Neural cell (in vitro differentiated cells): ENCODE results near the gene MAP3K7. TPM values are rescaled to one million over a fixed set of nuclear protein-coding genes. Genes with fewer than 3 reads are reported as not detected.

ENCODE experiments used
- H2AFZ ChIP-seq: fragments of 200-600, 300-800 bp; sonication (generic), shearing (Covaris generic); 2 replicates; pipeline ENCODE4 v1.6.0; 2014; ENCODE audit warnings: low read depth, mild to moderate bottlenecking, antibody characterized with exemption, low read length, moderate library complexity
- H3F3A ChIP-seq: fragments of 200-600 bp; shearing (Covaris generic); 2 replicates; pipeline ENCODE4 v1.6.1; 2016; ENCODE audit warnings: mild to moderate bottlenecking, moderate library complexity, mixed read lengths, antibody characterized with exemption, low read length; ENCODE audit not compliant: insufficient read depth, poor library complexity, severe bottlenecking
- H3K27ac ChIP-seq: fragments of 200-600, 300-800 bp; sonication (generic), shearing (Covaris generic); 2 replicates; pipeline ENCODE4 v1.5.1; 2014; ENCODE audit warnings: mild to moderate bottlenecking, low read length, moderate library complexity
- H3K27me3 ChIP-seq: fragments of 300-800, 200-600 bp; sonication (generic), shearing (Covaris generic); 2 replicates; pipeline ENCODE4 v1.6.0; 2014; ENCODE audit warnings: mild to moderate bottlenecking, low read depth, low read length, moderate library complexity; ENCODE audit not compliant: insufficient read depth
- H3K36me3 ChIP-seq: fragments of 300-800, 200-600 bp; sonication (generic), shearing (Covaris generic); 2 replicates; pipeline ENCODE4 v1.5.1; 2014; ENCODE audit warnings: mild to moderate bottlenecking, antibody characterized with exemption, low read length, moderate library complexity; ENCODE audit not compliant: insufficient read depth
- H3K4me2 ChIP-seq: fragments of 300-800, 200-600 bp; sonication (generic), shearing (Covaris generic); 2 replicates; pipeline ENCODE4 v1.6.0; 2014; ENCODE audit warnings: mild to moderate bottlenecking, low read length
- H3K4me3 ChIP-seq: fragments of 300-800, 200-600 bp; sonication (generic), shearing (Covaris generic); 2 replicates; pipeline ENCODE4 v1.5.1; 2014; ENCODE audit warnings: mild to moderate bottlenecking, low read length, moderate library complexity
- H3K79me2 ChIP-seq: fragments of 200-600 bp; shearing (Covaris generic); replicated peaks from 2 replicates; pipeline ENCODE4 v1.6.0; 2014; ENCODE audit warnings: mild to moderate bottlenecking, low read length, moderate library complexity; ENCODE audit not compliant: insufficient read depth
- H3K9ac ChIP-seq: fragments of 300-800, 200-600 bp; sonication (generic), shearing (Covaris generic); 2 replicates; pipeline ENCODE4 v1.6.1; 2016; ENCODE audit warnings: mild to moderate bottlenecking, low read length, mixed read lengths
- H3K9me2 ChIP-seq: fragments of 200-600 bp; shearing (Covaris generic); 2 replicates; pipeline ENCODE4 v1.6.1; 2016; ENCODE audit warnings: mild to moderate bottlenecking, low read length, mixed read lengths; ENCODE audit not compliant: insufficient read depth
- H3K9me3 ChIP-seq: fragments of 200-600, 300-800 bp; sonication (generic), shearing (Covaris generic); 2 replicates; pipeline ENCODE4 v1.6.1; 2016; ENCODE audit warnings: mild to moderate bottlenecking, mixed run types, low read length, moderate library complexity, mixed read lengths
- H4K20me1 ChIP-seq: fragments of 200-600 bp; shearing (Covaris generic); 2 replicates; pipeline ENCODE4 v1.6.1; 2016; ENCODE audit warnings: mild to moderate bottlenecking, mixed run types; ENCODE audit not compliant: insufficient read depth
- EP300 ChIP-seq: fragments of 450-650 bp; conservative IDR thresholded peaks from 2 replicates; pipeline ENCODE4 v1.6.1; 2014; ENCODE audit warnings: antibody characterized with exemption, mild to moderate bottlenecking, moderate library complexity; ENCODE audit not compliant: poor library complexity, severe bottlenecking
- EZH2 ChIP-seq: fragments of 200-600, 300-800 bp; shearing (Covaris generic), sonication (generic); IDR thresholded peaks from 2 replicates; pipeline ENCODE4 v1.6.1; 2014; ENCODE audit warnings: antibody characterized with exemption, low read length, borderline replicate concordance, mild to moderate bottlenecking; ENCODE audit not compliant: insufficient read depth, poor library complexity, severe bottlenecking
- MXI1 ChIP-seq: fragments of 450-650 bp; conservative IDR thresholded peaks from 2 replicates; pipeline ENCODE4 v1.6.1; 2014; ENCODE audit warnings: antibody characterized with exemption, mild to moderate bottlenecking; ENCODE audit not compliant: poor library complexity, severe bottlenecking
- POLR2AphosphoS5 ChIP-seq: IDR thresholded peaks from 2 replicates; pipeline ENCODE4 v1.6.1; 2012
- RAD21 ChIP-seq: fragments of 450-650 bp; conservative IDR thresholded peaks from 2 replicates; pipeline ENCODE4 v1.6.1; 2014; ENCODE audit warnings: antibody characterized with exemption, mild to moderate bottlenecking, moderate library complexity
- SMC3 ChIP-seq: fragments of 450-650 bp; conservative IDR thresholded peaks from 2 replicates; pipeline ENCODE4 v1.6.1; 2014; ENCODE audit warnings: antibody characterized with exemption, mild to moderate bottlenecking, moderate library complexity; ENCODE audit not compliant: poor library complexity
- TAF1 ChIP-seq: IDR thresholded peaks from 2 replicates; pipeline ENCODE4 v1.6.1; 2012; ENCODE audit warnings: low read depth
- polyA plus RNA-seq: library from polyadenylated mRNA; depleted of rRNA; stranded (reverse); fragments of >200 nt; gene quantifications from 2 replicates; pipeline ENCODE4 v1.2.3, GENCODE V29; 2014
- TF ChIP-seq, protein P1 (sequence below): IDR thresholded peaks from 2 replicates; pipeline ENCODE4 v1.6.1; 2012; ENCODE audit warnings: borderline replicate concordance
- TF ChIP-seq, protein P2 (sequence below): fragments of 450-650 bp; IDR thresholded peaks from 2 replicates; pipeline ENCODE4 v1.5.1; 2014; ENCODE audit warnings: antibody characterized with exemption, mild to moderate bottlenecking, moderate library complexity; ENCODE audit not compliant: poor library complexity, severe bottlenecking

MAP3K7 gene
- polyA plus RNA-seq, 1 donor from 2014 or later = 71.6 TPM

DNA sequence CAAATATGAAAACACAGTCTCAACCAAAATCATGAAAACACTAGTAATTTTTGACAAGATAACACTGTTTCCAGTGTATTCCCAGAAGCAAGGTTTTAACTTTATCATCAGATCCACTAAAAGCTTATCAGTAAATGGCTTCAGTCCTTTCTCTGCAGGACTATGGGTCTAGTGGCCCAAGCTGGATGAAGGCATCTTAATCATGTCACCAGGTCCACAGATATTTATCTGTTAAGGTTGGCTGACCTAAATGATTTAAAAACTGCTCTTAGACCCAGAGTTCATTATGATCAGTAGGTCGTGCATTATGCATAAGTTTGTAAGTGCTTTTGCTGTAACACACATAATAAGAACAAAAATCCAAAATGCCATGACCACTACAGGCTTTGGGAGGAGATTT is 118.0 kb downstream of the MAP3K7 start:
- H3K4me2 ChIP-seq = no peak overlapping the region
- no peaks in the 10 kb centered on the region for H3K9me3 ChIP-seq
- H3K27ac ChIP-seq = no peak overlapping the region
- no peaks in the 10 kb centered on the region for H3K36me3 ChIP-seq
- TF ChIP-seq, protein P1, sequence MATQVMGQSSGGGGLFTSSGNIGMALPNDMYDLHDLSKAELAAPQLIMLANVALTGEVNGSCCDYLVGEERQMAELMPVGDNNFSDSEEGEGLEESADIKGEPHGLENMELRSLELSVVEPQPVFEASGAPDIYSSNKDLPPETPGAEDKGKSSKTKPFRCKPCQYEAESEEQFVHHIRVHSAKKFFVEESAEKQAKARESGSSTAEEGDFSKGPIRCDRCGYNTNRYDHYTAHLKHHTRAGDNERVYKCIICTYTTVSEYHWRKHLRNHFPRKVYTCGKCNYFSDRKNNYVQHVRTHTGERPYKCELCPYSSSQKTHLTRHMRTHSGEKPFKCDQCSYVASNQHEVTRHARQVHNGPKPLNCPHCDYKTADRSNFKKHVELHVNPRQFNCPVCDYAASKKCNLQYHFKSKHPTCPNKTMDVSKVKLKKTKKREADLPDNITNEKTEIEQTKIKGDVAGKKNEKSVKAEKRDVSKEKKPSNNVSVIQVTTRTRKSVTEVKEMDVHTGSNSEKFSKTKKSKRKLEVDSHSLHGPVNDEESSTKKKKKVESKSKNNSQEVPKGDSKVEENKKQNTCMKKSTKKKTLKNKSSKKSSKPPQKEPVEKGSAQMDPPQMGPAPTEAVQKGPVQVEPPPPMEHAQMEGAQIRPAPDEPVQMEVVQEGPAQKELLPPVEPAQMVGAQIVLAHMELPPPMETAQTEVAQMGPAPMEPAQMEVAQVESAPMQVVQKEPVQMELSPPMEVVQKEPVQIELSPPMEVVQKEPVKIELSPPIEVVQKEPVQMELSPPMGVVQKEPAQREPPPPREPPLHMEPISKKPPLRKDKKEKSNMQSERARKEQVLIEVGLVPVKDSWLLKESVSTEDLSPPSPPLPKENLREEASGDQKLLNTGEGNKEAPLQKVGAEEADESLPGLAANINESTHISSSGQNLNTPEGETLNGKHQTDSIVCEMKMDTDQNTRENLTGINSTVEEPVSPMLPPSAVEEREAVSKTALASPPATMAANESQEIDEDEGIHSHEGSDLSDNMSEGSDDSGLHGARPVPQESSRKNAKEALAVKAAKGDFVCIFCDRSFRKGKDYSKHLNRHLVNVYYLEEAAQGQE = no peak
- TF ChIP-seq RAD21 (no peak), TAF1 (no peak), SMC3 (no peak), EZH2 (no peak)
- TF ChIP-seq, protein P2, sequence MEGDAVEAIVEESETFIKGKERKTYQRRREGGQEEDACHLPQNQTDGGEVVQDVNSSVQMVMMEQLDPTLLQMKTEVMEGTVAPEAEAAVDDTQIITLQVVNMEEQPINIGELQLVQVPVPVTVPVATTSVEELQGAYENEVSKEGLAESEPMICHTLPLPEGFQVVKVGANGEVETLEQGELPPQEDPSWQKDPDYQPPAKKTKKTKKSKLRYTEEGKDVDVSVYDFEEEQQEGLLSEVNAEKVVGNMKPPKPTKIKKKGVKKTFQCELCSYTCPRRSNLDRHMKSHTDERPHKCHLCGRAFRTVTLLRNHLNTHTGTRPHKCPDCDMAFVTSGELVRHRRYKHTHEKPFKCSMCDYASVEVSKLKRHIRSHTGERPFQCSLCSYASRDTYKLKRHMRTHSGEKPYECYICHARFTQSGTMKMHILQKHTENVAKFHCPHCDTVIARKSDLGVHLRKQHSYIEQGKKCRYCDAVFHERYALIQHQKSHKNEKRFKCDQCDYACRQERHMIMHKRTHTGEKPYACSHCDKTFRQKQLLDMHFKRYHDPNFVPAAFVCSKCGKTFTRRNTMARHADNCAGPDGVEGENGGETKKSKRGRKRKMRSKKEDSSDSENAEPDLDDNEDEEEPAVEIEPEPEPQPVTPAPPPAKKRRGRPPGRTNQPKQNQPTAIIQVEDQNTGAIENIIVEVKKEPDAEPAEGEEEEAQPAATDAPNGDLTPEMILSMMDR = no peak
- H3K4me3 ChIP-seq = no peak overlapping the region
- H3K9ac ChIP-seq = no peak overlapping the region
- H3K9me2 ChIP-seq = no peaks in the 10 kb centered on the region
- no peaks in the 10 kb centered on the region for H3K79me2 ChIP-seq
- H3F3A ChIP-seq = no peaks in the 10 kb centered on the region
- no peaks in the 10 kb centered on the region for H3K27me3 ChIP-seq
- H2AFZ ChIP-seq = no peak overlapping the region
- no peaks in the 10 kb centered on the region for H4K20me1 ChIP-seq

DNA sequence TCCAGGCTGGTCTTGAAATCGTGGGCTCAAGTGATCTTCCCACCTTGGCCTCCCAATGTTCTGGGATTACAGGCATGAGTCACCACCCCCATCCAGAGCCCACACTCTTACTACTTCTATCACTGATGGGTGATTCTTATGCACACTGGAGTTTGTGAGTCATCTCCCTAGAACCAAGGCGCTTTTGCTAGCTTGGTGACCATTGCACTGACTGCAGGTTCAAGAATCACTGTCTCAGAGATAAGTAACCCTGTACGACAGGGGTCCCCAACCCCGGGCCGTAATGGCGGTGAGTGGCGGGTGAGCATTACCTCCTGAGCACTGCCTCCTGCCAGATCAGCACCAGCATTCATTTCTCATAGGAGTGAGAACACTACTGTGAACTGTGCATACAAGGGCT is 118.8 kb downstream of the MAP3K7 start:
- Histone ChIP-seq H3K9me3 (no peaks in the 10 kb centered on the region), H3K79me2 (no peaks in the 10 kb centered on the region), H3K9me2 (no peaks in the 10 kb centered on the region), H3K36me3 (no peaks in the 10 kb centered on the region), H3K27ac (no peak overlapping the region), H4K20me1 (no peaks in the 10 kb centered on the region), H3K9ac (no peak overlapping the region), H3K27me3 (no peaks in the 10 kb centered on the region), H2AFZ (no peak overlapping the region), H3K4me3 (no peak overlapping the region), H3K4me2 (no peak overlapping the region), H3F3A (no peaks in the 10 kb centered on the region)
- TF ChIP-seq MXI1 = no peak
- no peak for TF ChIP-seq EZH2

DNA sequence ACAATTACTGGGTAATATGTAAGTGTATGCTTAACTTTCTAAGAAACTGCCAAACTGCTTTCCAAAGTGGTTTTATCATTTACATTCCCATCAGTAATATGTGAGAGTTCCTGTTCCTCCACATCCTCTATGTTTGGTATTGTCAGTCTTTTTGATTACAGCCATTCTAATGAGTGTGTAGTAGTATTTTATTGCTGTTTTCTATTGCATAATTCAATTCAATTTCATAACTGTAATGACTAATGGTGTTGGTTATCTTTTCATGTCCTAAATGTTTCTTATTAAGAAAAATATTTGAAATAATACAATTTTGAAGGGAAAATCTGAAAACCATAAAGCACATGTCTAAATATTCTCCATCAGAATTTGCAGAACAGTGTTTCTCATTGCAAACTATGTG is 119.3 kb downstream of the MAP3K7 start:
- Histone ChIP-seq H3K79me2 (no peaks in the 10 kb centered on the region), H3K27ac (no peak overlapping the region), H4K20me1 (no peaks in the 10 kb centered on the region), H2AFZ (no peak overlapping the region), H3K36me3 (no peaks in the 10 kb centered on the region), H3F3A (no peaks in the 10 kb centered on the region), H3K9me2 (no peaks in the 10 kb centered on the region), H3K9me3 (no peaks in the 10 kb centered on the region), H3K27me3 (no peaks in the 10 kb centered on the region), H3K9ac (no peak overlapping the region), H3K4me3 (no peak overlapping the region), H3K4me2 (no peak overlapping the region)
- TF ChIP-seq SMC3 (no peak), EP300 (no peak), RAD21 (no peak), MXI1 (no peak), POLR2AphosphoS5 (no peak)
- TF ChIP-seq, protein P2 = no peak
